H1 (cell line): ENCODE data around the gene SRSF1. TPM values are rescaled to one million over a fixed set of nuclear protein-coding genes. Genes with fewer than 3 reads are reported as not detected.
A peak's percentile ranks its signal among the peaks of the same experiment; 100 is the strongest.

Source experiments
- CTCF ChIA-PET: fragments of 300-600 bp; sonication (Branson Sonifier 250); formaldehyde crosslinking; loops from one replicate; lab custom pipeline; 2021; ENCODE audit not compliant: partially characterized antibody; lab: Charles Lee
- POLR2A ChIA-PET: fragments of 300-600 bp; sonication (Branson Sonifier 250); formaldehyde crosslinking; loops from one replicate; lab custom pipeline; 2021; ENCODE audit warnings: inconsistent platforms; ENCODE audit not compliant: partially characterized antibody; lab: Charles Lee
- DNase-seq, 2 experiments: peaks; one replicate each; pipeline versions ENCODE4 v3.0.0 to v3.0.0-alpha.2; 2010 to 2022; ENCODE audit warnings: low spot score in 2 of 2, low read depth in 1 of 2, mixed read lengths in 1 of 2
- FAIRE-seq: peaks from 2 replicates; lab custom pipeline; 2011; peaks lifted over from hg19 to GRCh38; lab: Jason Lieb, UNC
- H2AFZ ChIP-seq: 2 replicates; pipeline ENCODE4 v1.8.1; 2012; ENCODE audit warnings: low read length, inconsistent platforms
- H2AK5ac ChIP-seq: 2 replicates; pipeline ENCODE4 v1.6.1; 2013; ENCODE audit warnings: low read depth, low read length
- H2BK120ac ChIP-seq: replicated peaks from 2 replicates; pipeline ENCODE3; 2013; ENCODE audit warnings: low read depth, low read length, inconsistent platforms
- H2BK12ac ChIP-seq: 2 replicates; pipeline ENCODE4 v1.6.1; 2013; ENCODE audit warnings: low read depth, low read length
- H2BK15ac ChIP-seq: 2 replicates; pipeline ENCODE4 v1.6.1; 2013; ENCODE audit warnings: low read length
- H2BK20ac ChIP-seq: 2 replicates; pipeline ENCODE4 v1.6.1; 2013; ENCODE audit warnings: low read length
- H2BK5ac ChIP-seq: 2 replicates; pipeline ENCODE4 v1.6.1; 2013; ENCODE audit warnings: low read depth, low read length
- H3K14ac ChIP-seq: 2 replicates; pipeline ENCODE4 v1.6.1; 2013; ENCODE audit warnings: inconsistent platforms; ENCODE audit not compliant: insufficient read length
- H3K18ac ChIP-seq: 2 replicates; pipeline ENCODE4 v1.6.1; 2013; ENCODE audit warnings: low read length; ENCODE audit errors: extremely low read depth
- H3K23ac ChIP-seq: 2 replicates; pipeline ENCODE4 v1.6.1; 2013; ENCODE audit warnings: inconsistent platforms; ENCODE audit not compliant: insufficient read length
- H3K23me2 ChIP-seq: 2 replicates; pipeline ENCODE4 v1.6.1; 2013; ENCODE audit warnings: low read depth, low read length
- H3K27ac ChIP-seq: 2 replicates; pipeline ENCODE4 v1.6.1; 2011; ENCODE audit warnings: low read depth, low read length, inconsistent platforms
- H3K27me3 ChIP-seq, 4 experiments: replicated peaks in 1 of 4; 1 replicate in 1 of 4; 2 replicates in 3 of 4; pipeline versions ENCODE4 v1.6.1 to v1.8.1; 2011 to 2013; ENCODE audit warnings: low read length in 3 of 4, mild to moderate bottlenecking in 3 of 4, inconsistent platforms in 2 of 4, mixed read lengths in 2 of 4, moderate library complexity in 1 of 4; ENCODE audit not compliant: control insufficient read depth in 3 of 4, insufficient read depth in 3 of 4; ENCODE audit errors: extremely low read depth in 1 of 4
- H3K36me3 ChIP-seq, 4 experiments: 2 replicates each; pipeline versions ENCODE4 v1.6.1 to v1.8.1; 2011 to 2013; ENCODE audit warnings: mild to moderate bottlenecking in 4 of 4, low read length in 3 of 4, moderate library complexity in 2 of 4, control low read depth in 1 of 4, inconsistent platforms in 1 of 4; ENCODE audit not compliant: insufficient read depth in 4 of 4, control insufficient read depth in 2 of 4
- H3K4ac ChIP-seq: replicated peaks from 2 replicates; pipeline ENCODE3; 2013; ENCODE audit warnings: low read length, low read depth, mixed read lengths, inconsistent platforms; ENCODE audit not compliant: insufficient read length
- H3K4me1 ChIP-seq, 4 experiments: replicated peaks in 1 of 4; 1 replicate in 1 of 4; 2 replicates in 3 of 4; pipeline versions ENCODE4 v1.6.1 to v1.8.1; 2011 to 2013; ENCODE audit warnings: low read length in 3 of 4, inconsistent platforms in 2 of 4, mixed read lengths in 1 of 4; ENCODE audit not compliant: insufficient read depth in 4 of 4, control insufficient read depth in 3 of 4
- H3K4me2 ChIP-seq, 2 experiments: 2 replicates each; pipeline versions ENCODE4 v1.6.1 to v1.8.1; 2011 to 2013; ENCODE audit warnings: low read depth in 2 of 2, low read length in 2 of 2, control low read depth in 1 of 2, inconsistent platforms in 1 of 2, mild to moderate bottlenecking in 1 of 2; ENCODE audit not compliant: insufficient read depth in 1 of 2
- H3K4me3 ChIP-seq, 4 experiments: fragments of 200-600, 300-600 bp in 1 of 4; sonication (generic), shearing (Covaris generic), sonication (Bioruptor Twin) in 1 of 4; 2 replicates each; pipeline versions ENCODE4 v1.5.1 to v1.8.1; 2011 to 2016; ENCODE audit warnings: low read length in 4 of 4, low read depth in 3 of 4, control low read depth in 2 of 4, inconsistent platforms in 2 of 4, mild to moderate bottlenecking in 2 of 4, mixed read lengths in 1 of 4, moderate library complexity in 1 of 4; ENCODE audit not compliant: insufficient read depth in 2 of 4; ENCODE audit errors: extremely low read depth in 1 of 4
- H3K56ac ChIP-seq: replicated peaks from 2 replicates; pipeline ENCODE3; 2013; ENCODE audit warnings: low read depth, mild to moderate bottlenecking, mixed read lengths, low read length, inconsistent platforms; ENCODE audit not compliant: insufficient read length
- H3K79me1 ChIP-seq: 2 replicates; pipeline ENCODE4 v1.6.1; 2013; ENCODE audit warnings: low read depth, low read length, control low read depth
- H3K79me2 ChIP-seq, 2 experiments: 2 replicates each; pipeline versions ENCODE4 v1.6.1 to v1.8.1; 2012 to 2013; ENCODE audit warnings: low read length in 2 of 2, mild to moderate bottlenecking in 2 of 2, inconsistent platforms in 1 of 2; ENCODE audit not compliant: insufficient read depth in 2 of 2, control insufficient read depth in 1 of 2
- H3K9ac ChIP-seq, 4 experiments: replicated peaks in 1 of 4; 1 replicate in 1 of 4; 2 replicates in 3 of 4; pipeline versions ENCODE4 v1.6.1 to v1.8.1; 2011 to 2013; ENCODE audit warnings: low read depth in 3 of 4, low read length in 3 of 4, control low read depth in 2 of 4, mild to moderate bottlenecking in 2 of 4, moderate library complexity in 2 of 4, inconsistent platforms in 1 of 4; ENCODE audit errors: extremely low read depth in 1 of 4
- H3K9me3 ChIP-seq, 2 experiments: 2 replicates each; pipeline versions ENCODE4 v1.6.1 to v1.8.1; 2012 to 2013; ENCODE audit warnings: mild to moderate bottlenecking in 2 of 2, moderate library complexity in 2 of 2, control low read depth in 1 of 2, inconsistent platforms in 1 of 2, low read depth in 1 of 2, low read length in 1 of 2, mixed read lengths in 1 of 2; ENCODE audit not compliant: insufficient read depth in 2 of 2
- H4K20me1 ChIP-seq, 2 experiments: replicated peaks in 1 of 2; 2 replicates each; pipeline versions ENCODE3 to v1.8.1; 2011 to 2013; ENCODE audit warnings: inconsistent platforms in 2 of 2, low read length in 2 of 2, mild to moderate bottlenecking in 1 of 2; ENCODE audit not compliant: insufficient read depth in 2 of 2, control insufficient read depth in 1 of 2
- H4K5ac ChIP-seq: 2 replicates; pipeline ENCODE4 v1.6.1; 2013; ENCODE audit warnings: low read length, low read depth, mixed read lengths, inconsistent platforms; ENCODE audit not compliant: insufficient read length
- H4K8ac ChIP-seq: 2 replicates; pipeline ENCODE4 v1.8.0; 2013; ENCODE audit warnings: mild to moderate bottlenecking, moderate library complexity, low read length, inconsistent platforms; ENCODE audit not compliant: insufficient read depth; ENCODE audit errors: extremely low read depth
- H4K91ac ChIP-seq: replicated peaks from 2 replicates; pipeline ENCODE3; 2013; ENCODE audit warnings: low read length, mixed read lengths, inconsistent platforms; ENCODE audit not compliant: insufficient read length
- EGR1 ChIP-seq: IDR thresholded peaks from 2 replicates; pipeline ENCODE4 v1.6.1; 2011; ENCODE audit warnings: low read depth, low read length, borderline replicate concordance
- FOSL1 ChIP-seq: IDR thresholded peaks from 2 replicates; pipeline ENCODE4 v1.6.1; 2011; ENCODE audit warnings: mild to moderate bottlenecking, low read depth, low read length, moderate library complexity; ENCODE audit not compliant: insufficient read depth
- RAD21 ChIP-seq, 2 experiments: IDR thresholded peaks in 1 of 2; conservative IDR thresholded peaks in 1 of 2; 2 replicates each; pipeline ENCODE4 v1.6.1; 2011; ENCODE audit warnings: low read depth in 2 of 2, low read length in 2 of 2, improper control_type of control experiment in 1 of 2, inconsistent platforms in 1 of 2, mild to moderate bottlenecking in 1 of 2, moderate library complexity in 1 of 2
- RBBP5 ChIP-seq: IDR thresholded peaks from 2 replicates; pipeline ENCODE4 v1.7.1; 2012; ENCODE audit warnings: low read depth, mild to moderate bottlenecking, inconsistent platforms, low read length, moderate library complexity, borderline replicate concordance
- WGBS, 2 experiments: shearing (Covaris generic) in 1 of 2; methylation state at CpG; one replicate each; pipeline versions ENCODE4 v1.1.6 to v1.1.7; 2013 to 2015; ENCODE audit warnings: low lambda C conversion rate in 2 of 2, mixed read lengths in 2 of 2, inconsistent platforms in 1 of 2, low coverage in 1 of 2, missing lambda C conversion rate in 1 of 2; ENCODE audit not compliant: insufficient replicate concordance in 2 of 2, insufficient coverage in 1 of 2, insufficient read length in 1 of 2; ENCODE audit errors: extremely low coverage in 1 of 2, missing lambda C conversion rate in 1 of 2; 5-methylcytosine and 5-hydroxymethylcytosine counted together
- long read RNA-seq, 2 experiments: library from RNA in 1 of 2; library from capped mRNA in 1 of 2; stranded (forward); transcript quantifications; one replicate each; pipeline ENCODE4 v2.0.0, GENCODE V29; 2021; ENCODE audit warnings: inconsistent platforms in 1 of 2
- polyA minus RNA-seq, 3 experiments: library from RNA; depleted of rRNA, polyadenylated mRNA; stranded (reverse); fragments of >200 nt; gene quantifications; 1 replicate in 2 of 3; 2 replicates in 1 of 3; pipeline ENCODE4 v1.2.3, GENCODE V29; 2011
- polyA plus RNA-seq, 7 experiments: library from polyadenylated mRNA; depleted of rRNA in 3 of 7; stranded (reverse) in 5 of 7; unstranded in 2 of 7; fragments of >200 nt in 5 of 7; fragments of 200-250 nt in 2 of 7; gene quantifications; 1 replicate in 5 of 7; 2 replicates in 1 of 7; 4 replicates in 1 of 7; pipeline versions ENCODE4 v1.2.1 to v1.2.3, GENCODE V29; 2011 to 2013; ENCODE audit warnings: missing spikeins in 2 of 7, mixed read lengths in 2 of 7
- total RNA-seq: library from RNA; stranded (reverse); fragmentation: NEBNext Ultra II Directional; extraction: Animal tissue kit (Norgen Biotek cat#: 25700); gene quantifications from 2 replicates; pipeline ENCODE4 v1.2.1, GENCODE V29; 2021

SRSF1 gene, protein sequence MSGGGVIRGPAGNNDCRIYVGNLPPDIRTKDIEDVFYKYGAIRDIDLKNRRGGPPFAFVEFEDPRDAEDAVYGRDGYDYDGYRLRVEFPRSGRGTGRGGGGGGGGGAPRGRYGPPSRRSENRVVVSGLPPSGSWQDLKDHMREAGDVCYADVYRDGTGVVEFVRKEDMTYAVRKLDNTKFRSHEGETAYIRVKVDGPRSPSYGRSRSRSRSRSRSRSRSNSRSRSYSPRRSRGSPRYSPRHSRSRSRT
- 429 and 433 TPM in 2 replicates for total RNA-seq
- polyA plus RNA-seq (2011; rRNA removed) = 149 and 300 TPM in 2 replicates
- polyA plus RNA-seq (2011; cell fraction: cytosol; rRNA removed) = 280 TPM
- 773 TPM for polyA plus RNA-seq (2011; cell fraction: nucleus; rRNA removed)
- polyA plus RNA-seq (2012, experiment 1 of 2) = 330 to 434 TPM (median 366 TPM) in 4 replicates
- polyA plus RNA-seq (2012, experiment 2 of 2) = 60.0 TPM
- 237 TPM for polyA plus RNA-seq (2013, experiment 1 of 2)
- 241 TPM for polyA plus RNA-seq (2013, experiment 2 of 2)
- 349 and 397 TPM in 2 replicates for polyA minus RNA-seq (2011; rRNA and poly(A)+ RNA removed)
- polyA minus RNA-seq (2011; cell fraction: cytosol; rRNA and poly(A)+ RNA removed) = 389 TPM
- 594 TPM for polyA minus RNA-seq (2011; cell fraction: nucleus; rRNA and poly(A)+ RNA removed)
- long read RNA-seq, experiment 1, transcript SRSF1-201 (4 exons, 1,513 nt) = major isoform, 65 of 141 reads
- long read RNA-seq, experiment 1, partial matches to known transcripts = 65 of 141 reads
- long read RNA-seq, experiment 1, other reads (novel, unspliced or antisense) = 5 of 141 reads
- long read RNA-seq, experiment 2, transcript SRSF1-201 (4 exons, 1,513 nt) = major isoform, 579 of 728 reads
- long read RNA-seq, experiment 2, transcript SRSF1-205 (3 exons, 3,117 nt) = minor isoform, 11 of 728 reads
- long read RNA-seq, experiment 2, partial matches to known transcripts = 100 of 728 reads
- long read RNA-seq, experiment 2, other reads (novel, unspliced or antisense) = 35 of 728 reads

DNA sequence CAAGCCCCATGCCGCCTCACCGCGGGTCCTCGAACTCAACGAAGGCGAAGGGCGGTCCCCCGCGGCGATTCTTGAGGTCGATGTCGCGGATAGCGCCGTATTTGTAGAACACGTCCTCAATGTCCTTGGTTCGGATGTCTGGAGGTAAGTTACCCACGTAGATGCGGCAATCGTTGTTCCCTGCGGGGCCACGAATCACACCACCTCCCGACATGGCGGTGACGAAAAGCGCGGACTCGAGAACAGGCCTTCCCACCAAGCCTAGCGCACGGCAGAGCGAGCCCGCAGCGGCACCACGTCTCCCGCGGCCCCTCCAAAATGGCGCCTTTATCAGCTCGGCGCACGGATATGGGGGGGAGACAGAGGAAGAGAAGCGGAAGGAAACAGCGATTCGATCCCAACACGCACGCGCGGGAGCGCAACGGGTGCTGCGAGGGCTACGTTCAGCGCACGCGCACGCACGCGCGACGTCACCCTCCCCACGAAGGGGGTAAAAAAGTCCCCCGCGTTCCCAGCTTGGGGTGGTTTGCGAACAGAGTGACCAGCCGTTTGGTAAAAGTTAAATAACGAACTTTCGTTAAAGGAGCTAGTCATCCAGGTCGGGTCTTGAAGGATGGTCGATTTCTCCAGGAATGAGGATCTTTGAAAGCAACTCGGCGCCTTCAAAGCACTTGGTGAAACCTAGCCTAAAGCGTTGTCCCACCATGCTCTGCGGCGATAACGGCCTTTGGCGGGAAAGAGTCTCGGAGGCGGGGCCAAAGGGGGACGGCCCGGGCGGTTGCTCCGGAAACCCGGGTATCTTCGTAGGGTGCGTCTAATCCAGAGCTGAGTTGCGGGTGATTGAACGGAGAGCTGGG lies at the start of gene SRSF1:
Gene SRSF1 (minus strand): TSS at position 323 of the 857 bp plus-strand sequence. CDS start 109 bp downstream, at position 214.
- peak within 1 kb of the TSS; percentile 82 for H2AK5ac ChIP-seq
- peak within 1 kb of the TSS; percentile 96 for H3K56ac ChIP-seq
- H3K79me1 ChIP-seq = no peaks in the 10 kb centered on the region; the same call in 1 of the 2 replicates
- peak within 1 kb of the TSS; percentile 100 for H3K27ac ChIP-seq
- ChIA-PET POLR2A (interaction anchor here (0.6 to 28.0 kb wide), 39 partner anchors 11 to 333 kb away, joined by 3 to 672 read pairs (median 5); partner anchors contain the start of genes CUEDC1, DYNLL2, MRPS23 and VEZF1), CTCF (interaction anchor here (0.6 to 1.7 kb wide), 16 partner anchors 10 to 154 kb away, joined by 3 to 6 read pairs (median 3); no protein-coding TSS in a partner anchor)
- H3K9ac ChIP-seq = peak within 1 kb of the TSS; percentile 94 to 100 (median 100)
- DNase-seq (peak; percentile 87 to 95), FAIRE-seq (no peak)
- no peaks in the 10 kb centered on the region for H3K27me3 ChIP-seq
- peak within 1 kb of the TSS; percentile 98 for H4K91ac ChIP-seq
- no peak within 1 kb of the TSS for H2BK20ac ChIP-seq
- peak within 1 kb of the TSS; percentile 33 for H3K14ac ChIP-seq
- H2AFZ ChIP-seq = peak within 1 kb of the TSS; percentile 64; the same call in 1 of the 2 replicates
- peaks cover 12% of the 10 kb centered on the region for H3K23me2 ChIP-seq
- H2BK12ac ChIP-seq = peak within 1 kb of the TSS; percentile 96
- H2BK5ac ChIP-seq = peak within 1 kb of the TSS; percentile 99
- H3K23ac ChIP-seq = no peak within 1 kb of the TSS
- H2BK15ac ChIP-seq = peak within 1 kb of the TSS; percentile 90; the same call in 1 of the 2 replicates
- 2% methylated on average over 73 of the region's 86 CpGs; no CpG with 5 or more reads in 1 of the 2 experiments for WGBS, 2 experiments
- H3K4me1 ChIP-seq = peaks cover 0 to 11% (median 5%) of the 10 kb centered on the region in 4 experiments; a peak in 4 of 7 replicates
- H4K8ac ChIP-seq = peak within 1 kb of the TSS; percentile 100
- peaks cover 8 to 9% of the 10 kb centered on the region in 2 experiments for H4K20me1 ChIP-seq
- peak within 1 kb of the TSS; percentile 99 for H3K18ac ChIP-seq
- peak within 1 kb of the TSS; percentile 97 for H4K5ac ChIP-seq
- H3K36me3 ChIP-seq = peaks cover 13 to 39% (median 31%) of the 10 kb centered on the region in 4 experiments
- H3K4ac ChIP-seq = peak within 1 kb of the TSS; percentile 88
- no peaks in the 10 kb centered on the region for H3K9me3 ChIP-seq
- H2BK120ac ChIP-seq = peak within 1 kb of the TSS; percentile 1
- H3K4me2 ChIP-seq = peak within 1 kb of the TSS; percentile 87 to 94
- H3K79me2 ChIP-seq = peaks cover 11 to 48% of the 10 kb centered on the region in 2 experiments
- H3K4me3 ChIP-seq = peak within 1 kb of the TSS; percentile 87 to 98 (median 94)
- TF ChIP-seq EGR1 = 0 out of 2 replicates have a peak, but pooled peaks have one; percentile 29
- TF ChIP-seq RAD21 (IDR thresholded peaks at IDR 0.05 in 1 of 2, conservative IDR thresholded peaks at IDR 0.05 in 1 of 2; ENCODE audit: low read depth in 2 of 2, low read length in 2 of 2) = no peak; a peak in 1 of 4 replicates
- TF ChIP-seq RBBP5 = peak; percentile 15
- no peak for TF ChIP-seq FOSL1
